NCI-H2029 (cell line): Measurements from ENCODE around the gene BCAM.
"Not testable (repeated sequence)": the region's sequence is repeated elsewhere in the genome, so short reads cannot be mapped to it uniquely, and the experiment has no call there.

Source experiments
- DNase-seq: peaks from one replicate; lab custom pipeline; 2025; lab: John Stamatoyannopoulos, UW

BCAM gene

GRCh38 chr19:44808463-44809371, at the start of gene BCAM:
TSS of gene BCAM (plus strand) at chr19:44809103. CDS start at chr19:44809125, 22 bp downstream.
- DNase-seq: peak; percentile 67

DNA sequence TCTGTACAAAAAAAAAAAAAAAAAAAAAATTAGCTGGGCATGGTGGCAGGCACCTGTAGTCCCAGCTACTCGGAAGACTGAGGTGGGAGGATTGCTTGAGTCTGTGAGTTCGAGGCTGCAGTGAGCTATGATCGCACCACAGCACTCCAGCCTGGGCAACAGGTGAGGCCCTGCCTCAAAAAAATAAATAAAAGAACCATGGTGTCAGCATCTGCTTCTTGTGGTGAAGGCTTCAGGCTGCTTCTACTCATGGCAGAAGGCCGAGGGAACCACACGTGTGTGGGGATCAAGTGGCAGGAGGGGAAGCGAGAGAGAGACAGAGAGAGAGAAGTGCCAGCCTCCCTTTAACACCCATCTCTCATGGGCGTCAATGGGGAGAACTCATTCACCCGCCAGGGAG, 46.9 kb upstream of the BCAM start:
- no peak for DNase-seq

DNA sequence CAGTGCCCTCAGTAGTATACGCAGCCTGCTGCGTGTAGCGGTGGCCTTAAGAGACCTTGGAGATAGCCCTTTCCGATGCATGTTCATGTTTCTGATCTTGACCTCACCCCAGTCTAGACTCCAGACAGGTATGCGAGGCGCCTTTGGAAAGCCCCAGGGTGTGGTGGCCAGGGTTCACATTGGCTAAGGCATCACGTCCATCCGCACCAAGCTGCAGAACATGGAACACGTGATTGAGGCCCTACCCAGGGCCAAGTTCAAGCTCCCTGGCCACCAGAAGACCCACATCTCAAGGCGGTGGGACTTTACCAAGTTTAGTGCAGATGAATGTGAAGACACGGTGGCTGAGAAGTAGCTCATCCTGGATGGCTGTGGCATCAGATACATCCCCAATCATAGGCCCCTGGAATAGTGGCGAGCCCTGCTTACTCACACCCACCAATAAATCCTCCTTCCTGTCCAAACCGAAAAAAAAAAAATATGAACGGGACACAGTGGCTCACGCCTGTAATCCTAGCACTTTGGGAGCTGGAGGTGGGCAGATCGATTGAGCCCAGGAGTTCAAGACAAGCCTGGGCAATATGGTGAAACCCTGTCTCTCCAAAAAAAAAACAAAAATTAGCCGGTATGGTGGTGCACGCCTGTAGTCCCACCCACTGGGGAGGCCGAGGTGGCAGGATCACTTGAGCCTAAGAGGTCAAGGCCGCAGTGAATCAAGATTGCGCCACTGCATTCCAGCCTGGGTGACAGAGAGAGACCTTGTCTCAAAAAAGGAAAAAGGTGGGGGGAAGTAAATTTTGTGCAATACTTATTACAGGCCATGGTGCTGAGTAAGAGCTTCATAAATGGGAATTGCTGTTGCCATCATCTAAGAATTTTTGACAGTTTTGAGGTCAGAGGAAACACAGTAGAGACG, 43.6 kb upstream of the BCAM start:
- DNase-seq: no peak

GRCh38 chr19:44765949-44766335, 43.0 kb upstream of the BCAM start:
- no peak for DNase-seq

- DNase-seq: no peak
Measured at GRCh38 chr19:44767295-44768180, 41.4 kb upstream of the BCAM start.

DNA sequence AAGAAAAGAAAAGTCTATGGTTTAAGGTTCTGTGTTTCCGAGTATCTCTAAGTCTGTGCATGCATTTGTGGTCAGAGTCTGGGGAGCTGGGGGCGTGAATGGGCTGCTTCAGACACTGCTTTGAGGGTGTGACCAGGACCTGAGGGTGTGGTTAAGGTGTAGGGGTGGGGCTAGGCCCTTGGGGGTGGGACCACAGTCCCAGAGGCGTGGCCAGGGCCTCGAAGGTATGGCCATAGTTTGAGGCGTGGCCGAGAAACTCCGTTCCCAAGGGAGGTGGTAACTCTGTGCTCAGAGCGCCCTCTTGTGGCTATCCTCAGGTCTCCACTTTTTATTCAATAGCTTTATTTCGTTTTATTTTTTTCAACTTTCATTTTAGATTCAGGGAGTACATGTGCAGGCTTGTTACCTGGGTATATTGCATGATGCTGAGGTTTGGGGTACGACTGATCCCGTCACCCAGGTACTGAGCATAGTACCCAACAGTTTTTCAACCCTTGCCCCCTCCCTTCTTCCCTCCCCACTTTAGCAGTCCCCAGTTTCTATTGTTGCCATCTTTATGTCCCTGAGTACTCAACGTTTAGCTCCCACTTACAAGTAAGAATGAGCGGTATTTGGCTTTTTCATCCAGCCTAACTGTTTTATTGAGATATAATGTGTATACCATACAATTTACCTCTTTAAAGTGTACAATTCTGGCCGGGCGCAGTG, 38.2 kb upstream of the BCAM start:
- peak; percentile 97 for DNase-seq

- DNase-seq: not testable (repeated sequence)
Measured at GRCh38 chr19:44772144-44772543, 36.8 kb upstream of the BCAM start.

DNA sequence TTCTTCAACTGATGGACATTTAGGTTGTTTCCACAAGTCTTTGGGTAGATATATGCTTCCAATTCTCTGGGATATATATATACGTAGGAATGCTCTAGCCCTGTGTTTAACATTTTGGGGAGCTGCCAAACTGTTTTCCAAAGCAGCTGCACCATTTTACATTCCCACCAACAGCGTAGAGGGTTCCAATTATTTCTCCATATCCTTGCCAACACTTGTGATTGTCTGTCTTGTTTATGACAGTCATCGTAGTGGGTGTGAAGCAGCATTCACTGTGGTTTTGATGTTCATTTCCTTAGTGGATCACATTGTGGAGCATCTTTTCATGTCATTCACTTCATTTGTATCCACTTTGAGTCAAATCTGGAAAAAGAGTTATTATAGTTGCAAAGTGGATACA, 35.9 kb upstream of the BCAM start:
- DNase-seq: no peak

GRCh38 chr19:44775676-44776240, 33.1 kb upstream of the BCAM start:
- DNase-seq: no peak

GRCh38 chr19:44776402-44777096, 32.4 kb upstream of the BCAM start:
- DNase-seq: no peak

- peak; percentile 93 for DNase-seq
Measured at GRCh38 chr19:44777715-44778347, 31.1 kb upstream of the BCAM start, which contains the start of gene CBLC. TSS of gene CBLC (plus strand) at chr19:44777890. CDS start at chr19:44777932, 42 bp downstream.

- DNase-seq: no peak
Measured at GRCh38 chr19:44779150-44779549, 29.8 kb upstream of the BCAM start.

GRCh38 chr19:44781694-44782093, 27.2 kb upstream of the BCAM start:
- DNase-seq: not testable (repeated sequence)

GRCh38 chr19:44782729-44783128, 26.2 kb upstream of the BCAM start:
- no peak for DNase-seq

DNA sequence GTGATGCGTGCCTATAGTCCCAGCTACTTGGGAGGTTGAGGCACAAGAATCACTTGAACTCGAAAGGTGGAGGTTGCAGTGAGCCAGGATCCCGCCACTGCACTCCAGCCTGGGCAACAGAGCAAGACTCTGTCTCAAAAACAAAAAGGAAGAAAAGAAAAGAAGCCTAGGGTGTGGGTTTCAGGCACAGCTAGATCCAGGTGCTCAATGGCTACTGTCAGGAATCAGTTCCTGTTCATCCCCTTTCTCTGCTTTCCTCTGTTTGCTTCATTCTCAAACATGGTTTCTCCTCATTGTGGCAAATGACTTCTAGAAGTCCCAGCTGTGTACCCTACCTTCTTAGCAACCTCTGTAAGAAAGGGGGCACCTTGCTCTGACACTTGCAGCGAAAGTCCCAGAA, 25.4 kb upstream of the BCAM start:
- no peak for DNase-seq

DNA sequence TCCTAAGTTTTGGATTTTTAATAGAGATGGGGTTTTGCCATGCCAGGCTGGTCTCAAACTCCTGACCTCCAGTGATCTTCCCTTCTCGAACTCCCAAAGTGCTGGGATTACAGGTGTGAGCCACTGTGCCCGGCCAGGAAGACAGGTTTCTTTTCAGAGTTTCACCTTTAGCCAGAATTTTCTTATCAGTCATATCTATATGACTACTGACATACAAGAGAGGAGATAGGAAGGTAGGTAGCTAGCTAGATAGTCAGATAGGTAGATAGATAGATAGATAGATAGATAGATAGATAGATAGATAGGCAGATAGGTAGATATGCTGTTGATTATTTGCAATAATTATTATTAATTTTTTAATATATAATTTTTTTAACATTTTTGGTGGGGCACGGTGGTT, 23.6 kb upstream of the BCAM start:
- DNase-seq: no peak

DNA sequence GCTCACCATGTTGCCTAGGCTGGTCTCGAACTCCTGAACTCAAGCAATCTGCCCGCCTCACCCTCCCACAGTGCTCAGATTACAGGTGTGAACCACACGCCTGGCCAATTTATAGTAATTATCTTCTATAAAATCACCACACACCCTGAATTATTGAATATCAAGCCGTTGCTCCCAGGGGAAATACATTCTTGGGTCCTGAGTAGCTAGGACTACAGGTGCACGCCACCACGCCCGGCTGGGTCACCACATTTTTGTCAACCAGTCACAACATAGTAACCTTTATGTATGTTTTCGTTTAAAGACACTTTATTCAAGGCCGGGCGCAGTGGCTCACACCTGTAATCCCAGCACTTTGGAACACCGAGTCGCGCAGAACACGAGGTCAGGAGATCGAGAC, 22.9 kb upstream of the BCAM start:
- DNase-seq: no peak

GRCh38 chr19:44788971-44789370, 19.9 kb upstream of the BCAM start:
- DNase-seq: no peak

- DNase-seq: no peak
Measured at GRCh38 chr19:44789943-44790483, 18.9 kb upstream of the BCAM start.
